ENCODE data around the gene RCAN1.
"Not testable (repeated sequence)": the region's sequence is repeated elsewhere in the genome, so short reads cannot be mapped to it uniquely, and the experiment has no call there.

DNA sequence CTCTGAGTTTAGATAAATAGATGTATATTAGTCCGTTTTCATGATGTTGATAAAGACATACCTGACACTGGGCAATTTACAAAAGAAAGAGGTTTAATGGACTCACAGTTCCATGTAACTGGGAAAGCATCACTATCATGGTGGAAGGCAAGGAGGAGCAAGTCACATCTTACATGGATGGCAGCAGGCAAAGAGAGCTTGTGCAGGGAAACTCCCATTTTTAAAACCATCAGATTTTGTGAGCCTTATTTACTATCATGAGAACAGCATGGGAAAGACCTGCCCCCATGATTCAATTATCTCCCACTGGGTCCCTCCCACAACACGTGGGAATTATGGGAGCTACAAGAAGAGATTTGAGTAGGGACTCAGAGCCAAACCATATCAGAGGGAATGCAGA, 60.2 kb downstream of the RCAN1 start:
- TF ChIP-seq, protein P1, sequence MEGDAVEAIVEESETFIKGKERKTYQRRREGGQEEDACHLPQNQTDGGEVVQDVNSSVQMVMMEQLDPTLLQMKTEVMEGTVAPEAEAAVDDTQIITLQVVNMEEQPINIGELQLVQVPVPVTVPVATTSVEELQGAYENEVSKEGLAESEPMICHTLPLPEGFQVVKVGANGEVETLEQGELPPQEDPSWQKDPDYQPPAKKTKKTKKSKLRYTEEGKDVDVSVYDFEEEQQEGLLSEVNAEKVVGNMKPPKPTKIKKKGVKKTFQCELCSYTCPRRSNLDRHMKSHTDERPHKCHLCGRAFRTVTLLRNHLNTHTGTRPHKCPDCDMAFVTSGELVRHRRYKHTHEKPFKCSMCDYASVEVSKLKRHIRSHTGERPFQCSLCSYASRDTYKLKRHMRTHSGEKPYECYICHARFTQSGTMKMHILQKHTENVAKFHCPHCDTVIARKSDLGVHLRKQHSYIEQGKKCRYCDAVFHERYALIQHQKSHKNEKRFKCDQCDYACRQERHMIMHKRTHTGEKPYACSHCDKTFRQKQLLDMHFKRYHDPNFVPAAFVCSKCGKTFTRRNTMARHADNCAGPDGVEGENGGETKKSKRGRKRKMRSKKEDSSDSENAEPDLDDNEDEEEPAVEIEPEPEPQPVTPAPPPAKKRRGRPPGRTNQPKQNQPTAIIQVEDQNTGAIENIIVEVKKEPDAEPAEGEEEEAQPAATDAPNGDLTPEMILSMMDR (IDR thresholded peaks at IDR 0.05; ENCODE audit: low read depth, low read length, missing input control) = not testable (repeated sequence)
- not testable (repeated sequence) for TF ChIP-seq JUND (IDR thresholded peaks at IDR 0.05); GABPA (IDR thresholded peaks at IDR 0.05 in 1 of 2, conservative IDR thresholded peaks at IDR 0.05 in 1 of 2); TAF1 (conservative IDR thresholded peaks at IDR 0.05); HNF4A (conservative IDR thresholded peaks at IDR 0.05); HNF4G (IDR thresholded peaks at IDR 0.05); YY1 (IDR thresholded peaks at IDR 0.05); SP1 (IDR thresholded peaks at IDR 0.05)
- TF ChIP-seq, protein P2, sequence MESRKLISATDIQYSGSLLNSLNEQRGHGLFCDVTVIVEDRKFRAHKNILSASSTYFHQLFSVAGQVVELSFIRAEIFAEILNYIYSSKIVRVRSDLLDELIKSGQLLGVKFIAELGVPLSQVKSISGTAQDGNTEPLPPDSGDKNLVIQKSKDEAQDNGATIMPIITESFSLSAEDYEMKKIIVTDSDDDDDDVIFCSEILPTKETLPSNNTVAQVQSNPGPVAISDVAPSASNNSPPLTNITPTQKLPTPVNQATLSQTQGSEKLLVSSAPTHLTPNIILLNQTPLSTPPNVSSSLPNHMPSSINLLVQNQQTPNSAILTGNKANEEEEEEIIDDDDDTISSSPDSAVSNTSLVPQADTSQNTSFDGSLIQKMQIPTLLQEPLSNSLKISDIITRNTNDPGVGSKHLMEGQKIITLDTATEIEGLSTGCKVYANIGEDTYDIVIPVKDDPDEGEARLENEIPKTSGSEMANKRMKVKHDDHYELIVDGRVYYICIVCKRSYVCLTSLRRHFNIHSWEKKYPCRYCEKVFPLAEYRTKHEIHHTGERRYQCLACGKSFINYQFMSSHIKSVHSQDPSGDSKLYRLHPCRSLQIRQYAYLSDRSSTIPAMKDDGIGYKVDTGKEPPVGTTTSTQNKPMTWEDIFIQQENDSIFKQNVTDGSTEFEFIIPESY (IDR thresholded peaks at IDR 0.05) = not testable (repeated sequence)
- TF ChIP-seq, protein P3, sequence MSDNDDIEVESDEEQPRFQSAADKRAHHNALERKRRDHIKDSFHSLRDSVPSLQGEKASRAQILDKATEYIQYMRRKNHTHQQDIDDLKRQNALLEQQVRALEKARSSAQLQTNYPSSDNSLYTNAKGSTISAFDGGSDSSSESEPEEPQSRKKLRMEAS (IDR thresholded peaks at IDR 0.05) = not testable (repeated sequence)
- TF ChIP-seq, protein P4, sequence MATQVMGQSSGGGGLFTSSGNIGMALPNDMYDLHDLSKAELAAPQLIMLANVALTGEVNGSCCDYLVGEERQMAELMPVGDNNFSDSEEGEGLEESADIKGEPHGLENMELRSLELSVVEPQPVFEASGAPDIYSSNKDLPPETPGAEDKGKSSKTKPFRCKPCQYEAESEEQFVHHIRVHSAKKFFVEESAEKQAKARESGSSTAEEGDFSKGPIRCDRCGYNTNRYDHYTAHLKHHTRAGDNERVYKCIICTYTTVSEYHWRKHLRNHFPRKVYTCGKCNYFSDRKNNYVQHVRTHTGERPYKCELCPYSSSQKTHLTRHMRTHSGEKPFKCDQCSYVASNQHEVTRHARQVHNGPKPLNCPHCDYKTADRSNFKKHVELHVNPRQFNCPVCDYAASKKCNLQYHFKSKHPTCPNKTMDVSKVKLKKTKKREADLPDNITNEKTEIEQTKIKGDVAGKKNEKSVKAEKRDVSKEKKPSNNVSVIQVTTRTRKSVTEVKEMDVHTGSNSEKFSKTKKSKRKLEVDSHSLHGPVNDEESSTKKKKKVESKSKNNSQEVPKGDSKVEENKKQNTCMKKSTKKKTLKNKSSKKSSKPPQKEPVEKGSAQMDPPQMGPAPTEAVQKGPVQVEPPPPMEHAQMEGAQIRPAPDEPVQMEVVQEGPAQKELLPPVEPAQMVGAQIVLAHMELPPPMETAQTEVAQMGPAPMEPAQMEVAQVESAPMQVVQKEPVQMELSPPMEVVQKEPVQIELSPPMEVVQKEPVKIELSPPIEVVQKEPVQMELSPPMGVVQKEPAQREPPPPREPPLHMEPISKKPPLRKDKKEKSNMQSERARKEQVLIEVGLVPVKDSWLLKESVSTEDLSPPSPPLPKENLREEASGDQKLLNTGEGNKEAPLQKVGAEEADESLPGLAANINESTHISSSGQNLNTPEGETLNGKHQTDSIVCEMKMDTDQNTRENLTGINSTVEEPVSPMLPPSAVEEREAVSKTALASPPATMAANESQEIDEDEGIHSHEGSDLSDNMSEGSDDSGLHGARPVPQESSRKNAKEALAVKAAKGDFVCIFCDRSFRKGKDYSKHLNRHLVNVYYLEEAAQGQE (IDR thresholded peaks at IDR 0.05) = not testable (repeated sequence)

Measured in liver (tissue), 3 donors.